Activated CD4-positive, CD25-positive, alpha-beta regulatory T cell (primary cell): ENCODE measurements around the gene THAP12.

Experiments
- DNase-seq, 4 experiments: peaks; one replicate each; lab custom pipeline; 2025; lab: John Stamatoyannopoulos, UW

The THAP12 gene

GRCh38 chr11:76303399-76303798 lies 77.5 kb downstream of the THAP12 start:
- DNase-seq, result no peak

GRCh38 chr11:76302996-76303395 lies 77.9 kb downstream of the THAP12 start:
- no peak for DNase-seq
